ENCODE measurements around the gene ITK. TPM values are rescaled to one million over a fixed set of nuclear protein-coding genes. Genes with fewer than 3 reads are reported as not detected.

The ITK gene
- total RNA-seq, 1 experiment from 2014 or later, result not detected

DNA sequence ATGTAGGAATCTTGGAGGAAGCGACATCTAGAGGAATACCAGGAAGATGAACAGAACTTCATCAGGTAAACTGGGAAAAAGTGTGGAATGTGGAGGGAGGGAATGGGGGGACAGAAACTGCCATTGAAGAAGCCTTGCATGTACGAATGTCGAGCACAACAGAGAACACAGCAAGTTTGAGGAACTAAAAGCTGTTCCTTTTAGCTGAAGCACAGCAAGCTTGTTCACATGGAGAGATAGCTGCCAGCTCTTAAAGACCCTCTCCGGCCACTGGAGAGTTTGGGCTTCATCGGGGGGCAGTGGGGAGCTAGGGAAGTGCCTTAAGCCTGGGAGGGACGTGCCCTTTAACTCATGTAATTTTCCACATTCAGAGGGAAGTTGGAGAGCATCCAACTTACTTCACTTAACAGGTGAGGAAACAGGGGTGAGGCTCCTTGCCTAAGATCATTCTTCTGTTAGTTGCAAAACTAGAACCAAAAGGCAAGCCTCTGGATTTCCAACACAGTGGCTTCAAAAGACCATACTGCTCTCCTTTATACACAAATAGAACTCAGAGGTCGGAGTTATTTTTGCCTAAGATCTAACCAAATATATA lies 83.0 kb downstream of the ITK start:
- no TSS peak for BruUV-seq (replicated peaks)
- no peaks in the 10 kb centered on the region for H3K36me3 Mint-ChIP-seq (ENCODE audit: insufficient read depth, unreplicated experiment)

DNA sequence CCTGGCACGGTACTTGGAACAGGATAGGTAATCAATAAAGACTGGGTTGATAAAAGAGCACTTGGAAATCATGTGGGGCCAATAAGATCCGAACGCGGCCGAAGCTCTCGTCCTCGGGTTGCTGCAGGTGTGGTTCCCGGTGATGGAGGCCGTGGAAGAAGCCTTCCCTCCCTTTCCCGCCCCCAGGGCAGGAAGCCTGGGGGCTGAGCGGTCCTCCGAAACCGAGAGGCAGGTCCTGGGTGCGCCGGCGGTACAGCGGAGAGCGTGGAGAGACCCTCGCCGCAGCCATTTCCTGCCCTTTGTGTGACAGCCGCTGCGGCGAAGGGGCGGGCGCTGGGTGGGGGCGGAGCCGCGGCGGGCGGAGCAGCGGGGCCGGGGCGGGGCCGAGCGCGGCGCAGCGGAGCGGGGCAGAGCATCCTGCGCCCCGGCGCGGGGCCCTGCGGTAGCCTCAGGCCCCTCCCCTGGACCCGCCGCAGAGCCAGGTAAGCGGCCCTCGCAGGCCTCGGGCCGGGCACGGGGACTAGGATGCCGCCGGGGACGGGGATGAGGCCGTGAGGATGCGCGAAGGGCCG lies 85.2 kb downstream of the ITK start, which contains the start of gene CYFIP2:
CYFIP2 (plus strand) TSS at position 410 of the 572 bp plus-strand sequence. CDS start 19,239 bp downstream, outside the sequence.
- peak within 1 kb of the TSS; percentile 83 for H3K4me3 Mint-ChIP-seq (ENCODE audit: unreplicated experiment)
- no peaks in the 10 kb centered on the region for H3K36me3 Mint-ChIP-seq (ENCODE audit: insufficient read depth, unreplicated experiment)
- DNase-seq, result peak in 1 of 2 experiments; percentile 66
- ChIA-PET CTCF (interaction anchor here (0.6 to 1.3 kb wide), 2 partner anchors 11 to 244 kb away, joined by 3 to 4 read pairs; no protein-coding TSS in a partner anchor), POLR2A (interaction anchor here (0.5 kb wide), 1 partner anchor 18 kb away, joined by 3 read pairs; no protein-coding TSS in a partner anchor)
- no TSS peak for BruUV-seq (replicated peaks)
- TF ChIP-seq, protein P1, sequence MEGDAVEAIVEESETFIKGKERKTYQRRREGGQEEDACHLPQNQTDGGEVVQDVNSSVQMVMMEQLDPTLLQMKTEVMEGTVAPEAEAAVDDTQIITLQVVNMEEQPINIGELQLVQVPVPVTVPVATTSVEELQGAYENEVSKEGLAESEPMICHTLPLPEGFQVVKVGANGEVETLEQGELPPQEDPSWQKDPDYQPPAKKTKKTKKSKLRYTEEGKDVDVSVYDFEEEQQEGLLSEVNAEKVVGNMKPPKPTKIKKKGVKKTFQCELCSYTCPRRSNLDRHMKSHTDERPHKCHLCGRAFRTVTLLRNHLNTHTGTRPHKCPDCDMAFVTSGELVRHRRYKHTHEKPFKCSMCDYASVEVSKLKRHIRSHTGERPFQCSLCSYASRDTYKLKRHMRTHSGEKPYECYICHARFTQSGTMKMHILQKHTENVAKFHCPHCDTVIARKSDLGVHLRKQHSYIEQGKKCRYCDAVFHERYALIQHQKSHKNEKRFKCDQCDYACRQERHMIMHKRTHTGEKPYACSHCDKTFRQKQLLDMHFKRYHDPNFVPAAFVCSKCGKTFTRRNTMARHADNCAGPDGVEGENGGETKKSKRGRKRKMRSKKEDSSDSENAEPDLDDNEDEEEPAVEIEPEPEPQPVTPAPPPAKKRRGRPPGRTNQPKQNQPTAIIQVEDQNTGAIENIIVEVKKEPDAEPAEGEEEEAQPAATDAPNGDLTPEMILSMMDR (IDR thresholded peaks at IDR 0.05; ENCODE audit: insufficient read depth in 1 of 2, low read depth in 1 of 2, low read length in 1 of 2, severe bottlenecking in 1 of 2, unreplicated experiment in 1 of 2), result no peak
- H3K9me3 ChIP-seq, result no peaks in the 10 kb centered on the region
- no peak within 1 kb of the TSS for H3K27ac Mint-ChIP-seq (ENCODE audit: unreplicated experiment)
- H3K4me3 ChIP-seq (ENCODE audit: low read depth, low read length), result peak within 1 kb of the TSS; percentile 64
- no peaks in the 10 kb centered on the region for H3K36me3 ChIP-seq (ENCODE audit: control insufficient read depth, insufficient read depth, low read length)
- intact Hi-C loops (cut with micrococcal nuclease; ENCODE audit: unreplicated experiment), result loop anchor here (1.0 to 5.0 kb wide), 2 partner anchors 26 to 47 kb away; no protein-coding TSS in a partner anchor
- peaks cover 17% of the 10 kb centered on the region for H3K27me3 Mint-ChIP-seq (ENCODE audit: insufficient read depth, unreplicated experiment)
- no peaks in the 10 kb centered on the region; the same call in 1 of the 2 replicates for H3K27me3 ChIP-seq (replicated peaks; ENCODE audit: control insufficient read depth, insufficient read depth, low read length)
- H3K4me1 ChIP-seq, result no peaks in the 10 kb centered on the region
- no peaks in the 10 kb centered on the region for H3K4me1 Mint-ChIP-seq (ENCODE audit: low read depth, unreplicated experiment)
- no peaks in the 10 kb centered on the region for H3K9me3 Mint-ChIP-seq (ENCODE audit: unreplicated experiment)

More for the DNA sequence above, 83.0 kb downstream of the ITK start:
- Histone ChIP-seq H3K36me3 (ENCODE audit: control insufficient read depth, insufficient read depth, low read length) (no peaks in the 10 kb centered on the region), H3K4me3 (ENCODE audit: low read depth, low read length) (no peak overlapping the region), H3K9me3 (no peaks in the 10 kb centered on the region), H3K27me3 (replicated peaks; ENCODE audit: control insufficient read depth, insufficient read depth, low read length) (no peaks in the 10 kb centered on the region; the same call in 1 of the 2 replicates), H3K4me1 (no peaks in the 10 kb centered on the region)
- no peak for DNase-seq
- POLR2A ChIA-PET, result no interaction called here
- Mint-ChIP-seq H3K27me3 (ENCODE audit: insufficient read depth, unreplicated experiment) (peaks cover 26% of the 10 kb centered on the region), H3K27ac (ENCODE audit: unreplicated experiment) (no peak overlapping the region), H3K9me3 (ENCODE audit: unreplicated experiment) (no peaks in the 10 kb centered on the region), H3K4me1 (ENCODE audit: low read depth, unreplicated experiment) (no peaks in the 10 kb centered on the region), H3K4me3 (ENCODE audit: unreplicated experiment) (no peak overlapping the region)
- intact Hi-C loops (cut with micrococcal nuclease; ENCODE audit: unreplicated experiment), result no loop called here
- TF ChIP-seq, protein P1 (IDR thresholded peaks at IDR 0.05; ENCODE audit: insufficient read depth in 1 of 2, low read depth in 1 of 2, low read length in 1 of 2, severe bottlenecking in 1 of 2, unreplicated experiment in 1 of 2), result no peak
- CTCF ChIA-PET, result no interaction called here

DNA sequence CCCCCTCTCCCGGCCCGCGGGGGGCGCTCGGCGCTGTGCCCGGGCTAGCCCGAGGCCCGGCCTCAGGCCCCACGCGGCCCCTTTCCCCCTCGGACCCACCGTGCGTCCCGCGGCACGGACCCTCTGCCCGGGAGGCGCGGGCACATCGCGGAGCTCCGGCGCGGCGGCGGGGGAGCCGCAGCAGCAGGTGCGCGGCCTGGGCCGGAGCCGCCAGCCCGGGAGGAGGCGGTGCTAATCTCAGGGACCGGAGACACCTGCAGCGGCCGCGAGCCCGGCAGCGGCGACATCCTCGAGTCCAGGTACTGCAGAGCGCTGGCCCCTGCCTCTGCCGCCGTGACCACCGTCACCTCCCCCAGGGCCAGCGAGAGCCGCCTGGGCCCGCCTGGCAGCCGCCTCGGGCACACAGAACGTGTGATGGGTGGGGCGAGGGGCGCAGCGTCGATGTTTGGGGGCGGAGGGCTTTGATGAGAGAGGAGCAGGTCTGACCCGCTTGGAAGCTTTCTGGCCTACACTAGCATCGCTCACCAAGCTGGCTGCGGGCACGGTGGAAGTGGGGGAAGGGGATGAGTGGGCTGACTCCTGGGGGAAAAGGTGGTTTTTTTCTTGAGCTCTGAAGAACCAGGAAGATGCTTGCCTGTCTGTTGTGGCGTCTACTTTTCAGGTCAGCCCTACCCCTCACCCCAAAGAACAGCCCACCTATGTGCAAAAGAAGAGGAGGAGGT lies 85.8 kb downstream of the ITK start:
- intact Hi-C loops (cut with micrococcal nuclease; ENCODE audit: unreplicated experiment), result loop anchor here (5.0 kb wide), 1 partner anchor 46 kb away; no protein-coding TSS in a partner anchor
- H3K9me3 Mint-ChIP-seq (ENCODE audit: unreplicated experiment), result no peaks in the 10 kb centered on the region
- no peaks in the 10 kb centered on the region; the same call in 1 of the 2 replicates for H3K27me3 ChIP-seq (replicated peaks; ENCODE audit: control insufficient read depth, insufficient read depth, low read length)
- peaks cover 12% of the 10 kb centered on the region for H3K27me3 Mint-ChIP-seq (ENCODE audit: insufficient read depth, unreplicated experiment)
- H3K36me3 Mint-ChIP-seq (ENCODE audit: insufficient read depth, unreplicated experiment), result no peaks in the 10 kb centered on the region
- POLR2A ChIA-PET, result interaction anchor here (0.5 kb wide), 1 partner anchor 17 kb away, joined by 3 read pairs; no protein-coding TSS in a partner anchor
- no peaks in the 10 kb centered on the region for H3K36me3 ChIP-seq (ENCODE audit: control insufficient read depth, insufficient read depth, low read length)
- peak overlapping the region; percentile 83 for H3K4me3 Mint-ChIP-seq (ENCODE audit: unreplicated experiment)
- no peak overlapping the region for H3K27ac Mint-ChIP-seq (ENCODE audit: unreplicated experiment)
- TF ChIP-seq, protein P1 (IDR thresholded peaks at IDR 0.05; ENCODE audit: insufficient read depth in 1 of 2, low read depth in 1 of 2, low read length in 1 of 2, severe bottlenecking in 1 of 2, unreplicated experiment in 1 of 2), result no peak
- H3K4me3 ChIP-seq (ENCODE audit: low read depth, low read length), result peak overlapping the region; percentile 64
- peak in 1 of 2 experiments; percentile 74 for DNase-seq
- BruUV-seq (replicated peaks), result no TSS peak
- no peaks in the 10 kb centered on the region for H3K9me3 ChIP-seq
- no peaks in the 10 kb centered on the region for H3K4me1 ChIP-seq
- no peaks in the 10 kb centered on the region for H3K4me1 Mint-ChIP-seq (ENCODE audit: low read depth, unreplicated experiment)
- CTCF ChIA-PET, result interaction anchor here (0.6 kb wide), 2 partner anchors 124 to 245 kb away, joined by 3 to 4 read pairs; partner anchors contain the start of gene MED7
